Measurements from ENCODE around the gene LY6G6C. TPM values are rescaled to one million over a fixed set of nuclear protein-coding genes. Genes with fewer than 3 reads are reported as not detected.

Gene LY6G6C
- total and polyA plus RNA-seq, 2 donors (not counting 1 experiment from before 2014, with no cell fraction given), result 0.13 TPM; not detected in 1

- ATAC-seq (ENCODE audit: low read depth) (no peak), DNase-seq (no peak)
- Histone ChIP-seq H4K20me1 (ENCODE audit: control insufficient read depth, insufficient read depth, low read length, poor library complexity, severe bottlenecking) (no peaks in the 10 kb centered on the region), H3K27ac (ENCODE audit: low read length in 2 of 2) (no peak overlapping the region), H2AFZ (ENCODE audit: insufficient read depth, low read depth, low read length, poor library complexity, severe bottlenecking) (no peak overlapping the region), H3K4me1 (ENCODE audit: control insufficient read depth in 2 of 2, insufficient read depth in 2 of 2, low read length in 2 of 2) (peaks cover 10 to 18% of the 10 kb centered on the region in 2 donors), H3K9ac (ENCODE audit: low read length) (no peak overlapping the region), H3K27me3 (replicated peaks in 1 of 4; ENCODE audit: control extremely low read depth in 1 of 4, control insufficient read depth in 3 of 4, insufficient read depth in 4 of 4, low read length in 3 of 4) (no peaks in the 10 kb centered on the region), H3K9me3 (ENCODE audit: control extremely low read depth in 1 of 3, control insufficient read depth in 2 of 3, insufficient read depth in 1 of 3, low read length in 2 of 3) (no peaks in the 10 kb centered on the region), H3K79me2 (ENCODE audit: control insufficient read depth, insufficient read depth, low read length) (no peaks in the 10 kb centered on the region), H3K36me3 (replicated peaks in 1 of 2; ENCODE audit: control extremely low read depth in 1 of 2, control insufficient read depth in 1 of 2, extremely low read depth in 1 of 2, insufficient read depth in 2 of 2, low read length in 1 of 2) (peaks cover 0 to 82% of the 10 kb centered on the region in 2 experiments), H3K4me3 (ENCODE audit: control extremely low read depth in 1 of 5, extremely low read depth in 1 of 5, insufficient read depth in 1 of 5, low read depth in 2 of 5, low read length in 4 of 5) (no peak overlapping the region), H3K4me2 (replicated peaks; ENCODE audit: low read depth, low read length, poor library complexity, severe bottlenecking) (no peak overlapping the region)
- Mint-ChIP-seq H3K9me3 (ENCODE audit: insufficient read depth) (no peaks in the 10 kb centered on the region), H3K4me3 (no peak overlapping the region), H3K4me1 (peaks cover 17% of the 10 kb centered on the region), H3K27me3 (no peaks in the 10 kb centered on the region), H3K27ac (no peak overlapping the region)
- WGBS (ENCODE audit: insufficient coverage), result 100% methylated on average over 3 of the region's 4 CpGs
- ChIA-PET CTCF (interaction anchor here (0.9 kb wide), 1 partner anchor 141 kb away, joined by 4 read pairs; no protein-coding TSS in a partner anchor), POLR2A (interaction anchor here (0.6 kb wide), 2 partner anchors 140 to 193 kb away, joined by 5 read pairs; no protein-coding TSS in a partner anchor)
- TF ChIP-seq, protein P1, sequence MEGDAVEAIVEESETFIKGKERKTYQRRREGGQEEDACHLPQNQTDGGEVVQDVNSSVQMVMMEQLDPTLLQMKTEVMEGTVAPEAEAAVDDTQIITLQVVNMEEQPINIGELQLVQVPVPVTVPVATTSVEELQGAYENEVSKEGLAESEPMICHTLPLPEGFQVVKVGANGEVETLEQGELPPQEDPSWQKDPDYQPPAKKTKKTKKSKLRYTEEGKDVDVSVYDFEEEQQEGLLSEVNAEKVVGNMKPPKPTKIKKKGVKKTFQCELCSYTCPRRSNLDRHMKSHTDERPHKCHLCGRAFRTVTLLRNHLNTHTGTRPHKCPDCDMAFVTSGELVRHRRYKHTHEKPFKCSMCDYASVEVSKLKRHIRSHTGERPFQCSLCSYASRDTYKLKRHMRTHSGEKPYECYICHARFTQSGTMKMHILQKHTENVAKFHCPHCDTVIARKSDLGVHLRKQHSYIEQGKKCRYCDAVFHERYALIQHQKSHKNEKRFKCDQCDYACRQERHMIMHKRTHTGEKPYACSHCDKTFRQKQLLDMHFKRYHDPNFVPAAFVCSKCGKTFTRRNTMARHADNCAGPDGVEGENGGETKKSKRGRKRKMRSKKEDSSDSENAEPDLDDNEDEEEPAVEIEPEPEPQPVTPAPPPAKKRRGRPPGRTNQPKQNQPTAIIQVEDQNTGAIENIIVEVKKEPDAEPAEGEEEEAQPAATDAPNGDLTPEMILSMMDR (IDR thresholded peaks at IDR 0.05), result no peak
- no peak for TF ChIP-seq EZH2 (IDR thresholded peaks at IDR 0.05; ENCODE audit: borderline replicate concordance, insufficient read depth, low read depth, low read length, poor library complexity, severe bottlenecking)
- intact Hi-C loops (cut with micrococcal nuclease), result no loop called here
Observed at GRCh38 chr6:31692353-31692752, 29.2 kb downstream of the LY6G6C start.

GRCh38 chr6:31691564-31692108, 29.9 kb downstream of the LY6G6C start:
- Mint-ChIP-seq H3K9me3 (ENCODE audit: insufficient read depth) (no peaks in the 10 kb centered on the region), H3K27me3 (no peaks in the 10 kb centered on the region), H3K4me3 (no peak overlapping the region), H3K27ac (no peak overlapping the region), H3K4me1 (peaks cover 17% of the 10 kb centered on the region)
- peaks cover 0 to 82% of the 10 kb centered on the region in 2 experiments for H3K36me3 ChIP-seq (replicated peaks in 1 of 2; ENCODE audit: control extremely low read depth in 1 of 2, control insufficient read depth in 1 of 2, extremely low read depth in 1 of 2, insufficient read depth in 2 of 2, low read length in 1 of 2)
- no peak for TF ChIP-seq EZH2 (IDR thresholded peaks at IDR 0.05; ENCODE audit: borderline replicate concordance, insufficient read depth, low read depth, low read length, poor library complexity, severe bottlenecking)
- TF ChIP-seq, protein P1 (IDR thresholded peaks at IDR 0.05), result no peak
- no peak overlapping the region for H3K4me2 ChIP-seq (replicated peaks; ENCODE audit: low read depth, low read length, poor library complexity, severe bottlenecking)
- H2AFZ ChIP-seq (ENCODE audit: insufficient read depth, low read depth, low read length, poor library complexity, severe bottlenecking), result no peak overlapping the region
- H3K4me1 ChIP-seq (ENCODE audit: control insufficient read depth in 2 of 2, insufficient read depth in 2 of 2, low read length in 2 of 2), result peaks cover 10 to 18% of the 10 kb centered on the region in 2 donors
- no peaks in the 10 kb centered on the region for H3K9me3 ChIP-seq (ENCODE audit: control extremely low read depth in 1 of 3, control insufficient read depth in 2 of 3, insufficient read depth in 1 of 3, low read length in 2 of 3)
- H3K27ac ChIP-seq (ENCODE audit: low read length in 2 of 2), result no peak overlapping the region
- H3K27me3 ChIP-seq (replicated peaks in 1 of 4; ENCODE audit: control extremely low read depth in 1 of 4, control insufficient read depth in 3 of 4, insufficient read depth in 4 of 4, low read length in 3 of 4), result no peaks in the 10 kb centered on the region
- POLR2A ChIA-PET, result no interaction called here
- DNase-seq (no peak), ATAC-seq (ENCODE audit: low read depth) (no peak)
- CTCF ChIA-PET, result interaction anchor here (1.0 to 1.6 kb wide), 2 partner anchors 78 to 80 kb away, joined by 3 to 4 read pairs; no protein-coding TSS in a partner anchor
- H3K9ac ChIP-seq (ENCODE audit: low read length), result no peak overlapping the region
- intact Hi-C loops (cut with micrococcal nuclease), result no loop called here
- WGBS (ENCODE audit: insufficient coverage), result 96% methylated on average over 9 of the region's 12 CpGs
- H3K4me3 ChIP-seq (ENCODE audit: control extremely low read depth in 1 of 5, extremely low read depth in 1 of 5, insufficient read depth in 1 of 5, low read depth in 2 of 5, low read length in 4 of 5), result no peak overlapping the region
- no peaks in the 10 kb centered on the region for H4K20me1 ChIP-seq (ENCODE audit: control insufficient read depth, insufficient read depth, low read length, poor library complexity, severe bottlenecking)
- no peaks in the 10 kb centered on the region for H3K79me2 ChIP-seq (ENCODE audit: control insufficient read depth, insufficient read depth, low read length)
